ENCODE measurements around the gene CLCN6. TPM values are rescaled to one million over a fixed set of nuclear protein-coding genes. Genes with fewer than 3 reads are reported as not detected.

Gene CLCN6
- total RNA-seq, 1 experiment from 2014 or later: 48.1 TPM

- Histone ChIP-seq H3K4me3 (ENCODE audit: low read depth, low read length, poor library complexity, severe bottlenecking) (no peak overlapping the region), H3K4me1 (ENCODE audit: insufficient read depth, low read length, poor library complexity, severe bottlenecking) (no peaks in the 10 kb centered on the region), H3K27me3 (replicated peaks; ENCODE audit: insufficient read depth, low read depth, low read length, poor library complexity) (no peaks in the 10 kb centered on the region), H3K27ac (ENCODE audit: low read depth, low read length, poor library complexity, severe bottlenecking) (no peak overlapping the region), H3K9me3 (ENCODE audit: low read depth, low read length, poor library complexity, severe bottlenecking) (no peaks in the 10 kb centered on the region), H3K36me3 (ENCODE audit: insufficient read depth, low read length, poor library complexity, severe bottlenecking) (no peaks in the 10 kb centered on the region)
- TF ChIP-seq CTCF (conservative IDR thresholded peaks at IDR 0.05; ENCODE audit: low read depth, low read length) (no peak), EZH2 (IDR thresholded peaks at IDR 0.05; ENCODE audit: borderline replicate concordance, low read depth, low read length, poor library complexity, severe bottlenecking) (no peak)
- ChIA-PET POLR2A (ENCODE audit: low non-redundant PET) (no interaction called here), CTCF (no interaction called here)
- BruUV-seq (replicated peaks): no TSS peak
- intact Hi-C loops (cut with micrococcal nuclease; ENCODE audit: unreplicated experiment): no loop called here
- no peak for DNase-seq (ENCODE audit: low spot score)
Measured at GRCh38 chr1:11778844-11779623, 27.0 kb upstream of the CLCN6 start.

GRCh38 chr1:11779715-11780379, 26.1 kb upstream of the CLCN6 start:
- Histone ChIP-seq H3K27ac (ENCODE audit: low read depth, low read length, poor library complexity, severe bottlenecking) (no peak overlapping the region), H3K27me3 (replicated peaks; ENCODE audit: insufficient read depth, low read depth, low read length, poor library complexity) (no peaks in the 10 kb centered on the region), H3K4me3 (ENCODE audit: low read depth, low read length, poor library complexity, severe bottlenecking) (no peak overlapping the region), H3K36me3 (ENCODE audit: insufficient read depth, low read length, poor library complexity, severe bottlenecking) (no peaks in the 10 kb centered on the region), H3K9me3 (ENCODE audit: low read depth, low read length, poor library complexity, severe bottlenecking) (no peaks in the 10 kb centered on the region), H3K4me1 (ENCODE audit: insufficient read depth, low read length, poor library complexity, severe bottlenecking) (no peaks in the 10 kb centered on the region)
- POLR2A ChIA-PET (ENCODE audit: low non-redundant PET): no interaction called here
- CTCF ChIA-PET: no interaction called here
- no peak for DNase-seq (ENCODE audit: low spot score)
- no peak for TF ChIP-seq CTCF (conservative IDR thresholded peaks at IDR 0.05; ENCODE audit: low read depth, low read length)
- TF ChIP-seq EZH2 (IDR thresholded peaks at IDR 0.05; ENCODE audit: borderline replicate concordance, low read depth, low read length, poor library complexity, severe bottlenecking): no peak
- intact Hi-C loops (cut with micrococcal nuclease; ENCODE audit: unreplicated experiment): no loop called here
- BruUV-seq (replicated peaks): no TSS peak

- no peak overlapping the region for H3K27ac ChIP-seq (ENCODE audit: low read depth, low read length, poor library complexity, severe bottlenecking)
- no peak overlapping the region for H3K4me3 ChIP-seq (ENCODE audit: low read depth, low read length, poor library complexity, severe bottlenecking)
- DNase-seq (ENCODE audit: low spot score): no peak
- H3K4me1 ChIP-seq (ENCODE audit: insufficient read depth, low read length, poor library complexity, severe bottlenecking): no peaks in the 10 kb centered on the region
- no peaks in the 10 kb centered on the region for H3K27me3 ChIP-seq (replicated peaks; ENCODE audit: insufficient read depth, low read depth, low read length, poor library complexity)
- intact Hi-C loops (cut with micrococcal nuclease; ENCODE audit: unreplicated experiment): no loop called here
- no TSS peak for BruUV-seq (replicated peaks)
- no peak for TF ChIP-seq CTCF (conservative IDR thresholded peaks at IDR 0.05; ENCODE audit: low read depth, low read length)
- TF ChIP-seq EZH2 (IDR thresholded peaks at IDR 0.05; ENCODE audit: borderline replicate concordance, low read depth, low read length, poor library complexity, severe bottlenecking): no peak
- ChIA-PET CTCF (no interaction called here), POLR2A (ENCODE audit: low non-redundant PET) (no interaction called here)
- H3K9me3 ChIP-seq (ENCODE audit: low read depth, low read length, poor library complexity, severe bottlenecking): no peaks in the 10 kb centered on the region
- H3K36me3 ChIP-seq (ENCODE audit: insufficient read depth, low read length, poor library complexity, severe bottlenecking): no peaks in the 10 kb centered on the region
Measured at GRCh38 chr1:11780380-11781147, 25.4 kb upstream of the CLCN6 start.

All from A673 (cell line).